OCI-LY3 (cell line): Measurements from ENCODE around the gene ZNF516.

ENCODE experiments used
- EZH2phosphoT487 ChIP-seq: fragments of 200-600 bp; shearing (Covaris generic); IDR thresholded peaks from 2 replicates; pipeline ENCODE4 v1.6.1; 2018; ENCODE audit warnings: antibody characterized with exemption, mixed run types, low read depth
- TF ChIP-seq, protein P1 (sequence below): fragments of 200-600, 300-600 bp; sonication (generic); IDR thresholded peaks from 2 replicates; pipeline ENCODE4 v1.5.1; 2014; ENCODE audit warnings: antibody characterized with exemption, low read length, low read depth

DNA sequence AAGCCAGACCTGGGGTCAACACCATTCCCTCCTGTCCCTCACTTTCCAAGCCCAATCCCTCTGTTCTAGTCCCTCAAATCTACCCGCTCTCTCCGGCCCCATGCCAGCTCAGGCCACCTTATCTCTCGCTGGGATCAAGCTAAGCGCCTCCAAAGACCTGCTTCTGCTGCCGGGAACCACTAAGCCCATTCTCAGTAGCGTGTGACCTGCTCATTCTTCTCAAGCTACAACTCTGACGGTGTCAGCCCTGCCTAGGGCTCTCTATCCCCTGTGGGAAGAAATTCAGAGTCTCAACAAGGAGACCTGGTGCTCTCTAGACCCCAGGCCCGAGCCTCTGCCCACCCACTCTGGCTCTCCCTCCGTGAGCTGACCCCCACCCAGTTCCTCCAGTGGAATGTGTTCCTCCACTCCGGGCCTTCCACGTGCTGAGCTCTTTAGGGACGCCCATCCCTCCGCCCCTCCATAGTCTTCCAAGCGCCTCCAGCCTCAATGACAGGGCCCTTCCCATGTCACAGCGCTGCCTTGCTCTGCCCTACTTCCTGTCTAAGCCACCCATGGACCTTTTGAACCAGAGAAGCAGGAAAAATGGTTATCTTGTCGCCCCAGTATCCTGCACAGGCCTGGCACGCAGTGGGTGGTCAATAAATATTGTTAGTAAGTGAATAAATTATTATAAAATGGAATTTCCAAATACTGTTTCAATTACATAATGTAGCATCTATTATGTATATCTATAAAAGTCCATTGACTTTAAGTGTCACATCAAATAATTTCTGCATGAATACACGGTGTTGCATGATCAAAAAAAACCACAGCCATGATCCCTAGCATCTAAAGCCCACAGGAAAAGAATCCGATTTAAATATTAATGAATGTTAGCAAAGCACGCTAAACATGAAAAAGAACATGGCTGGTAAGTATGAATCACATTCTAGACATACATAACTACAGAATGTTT, 127.6 kb downstream of the ZNF516 start:
- TF ChIP-seq, protein P1, sequence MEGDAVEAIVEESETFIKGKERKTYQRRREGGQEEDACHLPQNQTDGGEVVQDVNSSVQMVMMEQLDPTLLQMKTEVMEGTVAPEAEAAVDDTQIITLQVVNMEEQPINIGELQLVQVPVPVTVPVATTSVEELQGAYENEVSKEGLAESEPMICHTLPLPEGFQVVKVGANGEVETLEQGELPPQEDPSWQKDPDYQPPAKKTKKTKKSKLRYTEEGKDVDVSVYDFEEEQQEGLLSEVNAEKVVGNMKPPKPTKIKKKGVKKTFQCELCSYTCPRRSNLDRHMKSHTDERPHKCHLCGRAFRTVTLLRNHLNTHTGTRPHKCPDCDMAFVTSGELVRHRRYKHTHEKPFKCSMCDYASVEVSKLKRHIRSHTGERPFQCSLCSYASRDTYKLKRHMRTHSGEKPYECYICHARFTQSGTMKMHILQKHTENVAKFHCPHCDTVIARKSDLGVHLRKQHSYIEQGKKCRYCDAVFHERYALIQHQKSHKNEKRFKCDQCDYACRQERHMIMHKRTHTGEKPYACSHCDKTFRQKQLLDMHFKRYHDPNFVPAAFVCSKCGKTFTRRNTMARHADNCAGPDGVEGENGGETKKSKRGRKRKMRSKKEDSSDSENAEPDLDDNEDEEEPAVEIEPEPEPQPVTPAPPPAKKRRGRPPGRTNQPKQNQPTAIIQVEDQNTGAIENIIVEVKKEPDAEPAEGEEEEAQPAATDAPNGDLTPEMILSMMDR = no peak
- no peak for TF ChIP-seq EZH2phosphoT487
